RPMI7951 (cell line): Measurements from ENCODE around the gene CDKN1C. TPM values are rescaled to one million over a fixed set of nuclear protein-coding genes. Genes with fewer than 3 reads are reported as not detected.

Experiments
- total RNA-seq: library from RNA; depleted of rRNA; stranded (reverse); fragments of >200 nt; shearing (Covaris generic); gene quantifications from 2 replicates; pipeline ENCODE4 v1.2.3, GENCODE V29; 2014; rRNA removed

The CDKN1C gene
- total RNA-seq, 1 experiment from 2014 or later: 1.2 TPM

Other genes starting within 250 kb of the CDKN1C start
- gene KCNQ1OT1, start 185.8 kb downstream of the CDKN1C start, total RNA-seq: 0.29 and 0.36 TPM in 2 replicates
- 26.9 and 28.0 TPM in 2 replicates for gene PHLDA2, start 43.6 kb upstream of the CDKN1C start, total RNA-seq
- 81.1 and 90.2 TPM in 2 replicates for gene NAP1L4, start 106.6 kb upstream of the CDKN1C start, total RNA-seq
- 44.3 and 50.8 TPM in 2 replicates for gene CARS1, start 171.6 kb upstream of the CDKN1C start, total RNA-seq